Globus pallidus (tissue), 1 donor: ENCODE results near the gene STAT2.
"Not testable (repeated sequence)": the region's sequence is repeated elsewhere in the genome, so short reads cannot be mapped to it uniquely, and the experiment has no call there.

Experiments
- DNase-seq: peaks from one replicate; pipeline ENCODE4 v3.0.0-alpha.2; 2015; ENCODE audit warnings: low spot score

STAT2 gene

GRCh38 chr12:56326126-56326525 lies 33.8 kb downstream of the STAT2 start:
- no peak for DNase-seq

- DNase-seq: no peak
Measured at GRCh38 chr12:56324206-56324605, 35.7 kb downstream of the STAT2 start.

- DNase-seq: not testable (repeated sequence)
Measured at GRCh38 chr12:56321610-56322009, 38.3 kb downstream of the STAT2 start.

DNA sequence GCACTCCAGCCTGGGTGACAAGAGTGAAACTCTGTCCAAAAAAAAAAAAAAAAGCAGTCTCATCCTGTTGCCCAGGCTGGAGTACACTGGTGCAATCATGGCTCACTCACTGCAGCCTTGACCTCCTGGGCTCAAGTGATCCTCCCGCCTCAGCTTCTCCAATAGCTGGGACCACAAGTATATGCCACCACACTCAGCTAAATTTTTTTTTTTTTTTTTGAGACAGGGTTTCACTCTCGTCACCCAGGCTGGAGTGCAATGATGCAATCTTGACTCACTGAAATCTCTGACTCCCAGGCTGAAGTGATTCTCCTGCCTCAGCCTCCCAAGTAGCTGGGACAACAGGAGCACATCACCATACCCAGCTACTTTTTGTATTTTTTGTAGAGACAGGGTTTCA lies 38.9 kb downstream of the STAT2 start:
- no peak for DNase-seq

DNA sequence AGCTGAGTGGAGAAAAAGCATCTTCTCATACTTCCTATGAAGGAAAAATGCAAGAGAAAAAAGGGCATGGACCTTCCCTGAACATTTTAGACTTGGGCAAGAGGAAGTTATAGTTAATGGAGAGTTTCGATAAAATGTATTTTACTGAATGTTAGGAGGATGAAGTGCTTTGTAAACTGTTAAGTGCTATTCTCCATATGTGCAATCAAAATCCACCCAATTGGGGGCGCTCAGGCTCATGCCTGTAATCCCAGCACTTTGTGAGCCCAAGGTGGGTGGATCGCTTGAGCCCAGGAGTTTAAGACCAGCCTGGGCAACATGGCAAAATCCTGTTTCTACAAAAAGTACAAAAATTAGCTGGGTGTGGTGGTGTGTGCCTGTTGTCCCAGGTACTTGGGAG lies 42.2 kb downstream of the STAT2 start:
- DNase-seq: no peak

DNA sequence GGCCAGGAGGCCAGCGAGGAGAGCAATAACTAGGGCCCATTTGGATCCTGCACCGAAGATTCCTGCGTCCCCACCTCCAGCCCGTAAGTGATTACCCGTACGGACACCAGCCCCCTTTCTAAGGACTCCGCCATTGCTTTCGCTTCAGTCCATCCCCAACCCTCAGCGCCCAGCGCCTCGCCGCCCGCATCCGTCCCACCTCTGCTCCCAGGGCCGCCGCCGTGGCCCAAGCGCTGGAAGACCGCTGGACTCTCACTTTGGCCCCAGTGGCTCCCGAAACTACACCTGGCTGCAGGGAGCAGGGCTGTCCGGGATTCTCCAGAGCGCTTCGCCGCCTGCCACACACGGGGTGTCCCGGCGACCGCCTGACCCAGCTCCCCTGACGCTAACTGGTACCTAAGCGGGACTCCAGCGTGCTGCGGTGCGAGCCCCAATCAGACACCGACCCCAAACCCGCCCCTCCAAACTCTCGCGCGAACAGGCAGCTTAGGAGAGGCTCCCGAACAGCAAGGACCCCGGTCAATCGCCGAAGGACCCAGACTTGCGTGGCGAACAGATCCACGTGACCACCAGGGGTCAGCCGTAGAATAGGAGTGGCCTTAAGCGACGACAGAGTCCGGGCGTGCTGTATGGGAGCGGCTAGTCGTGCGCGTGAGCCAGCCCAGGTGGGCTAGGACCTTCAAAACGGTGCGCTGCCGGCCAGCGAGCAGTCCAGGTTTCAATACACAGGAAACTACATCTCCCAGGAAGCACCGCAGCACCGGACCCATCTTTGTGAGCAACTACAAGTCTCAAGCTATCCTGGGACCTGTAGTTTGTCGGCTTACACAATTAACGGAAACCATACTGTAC lies 44.1 kb downstream of the STAT2 start, which contains the start of gene CNPY2:
Gene CNPY2 (minus strand): TSS at position 367 of the 852 bp plus-strand sequence. CDS start 771 bp downstream, outside the sequence.
- peak; percentile 95 for DNase-seq

DNA sequence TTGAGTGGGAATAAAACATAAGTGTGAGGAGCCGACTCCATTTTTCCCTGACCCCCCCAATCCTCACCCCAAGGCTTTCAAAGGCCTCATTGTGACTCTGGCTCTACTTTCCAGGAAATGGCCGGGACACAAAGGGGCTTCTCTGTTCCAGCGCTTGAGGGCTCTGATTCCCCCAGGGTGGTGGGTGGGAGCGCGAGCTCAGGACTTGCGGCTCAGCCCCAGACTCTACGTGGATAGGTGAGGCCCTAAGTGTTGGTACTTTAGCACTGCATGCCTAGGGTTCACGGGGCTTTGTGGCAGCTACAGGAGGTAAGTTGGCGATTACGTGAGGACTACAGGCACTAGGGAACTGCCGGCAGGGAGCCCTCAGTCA lies 44.7 kb downstream of the STAT2 start:
- DNase-seq: peak; percentile 81

DNA sequence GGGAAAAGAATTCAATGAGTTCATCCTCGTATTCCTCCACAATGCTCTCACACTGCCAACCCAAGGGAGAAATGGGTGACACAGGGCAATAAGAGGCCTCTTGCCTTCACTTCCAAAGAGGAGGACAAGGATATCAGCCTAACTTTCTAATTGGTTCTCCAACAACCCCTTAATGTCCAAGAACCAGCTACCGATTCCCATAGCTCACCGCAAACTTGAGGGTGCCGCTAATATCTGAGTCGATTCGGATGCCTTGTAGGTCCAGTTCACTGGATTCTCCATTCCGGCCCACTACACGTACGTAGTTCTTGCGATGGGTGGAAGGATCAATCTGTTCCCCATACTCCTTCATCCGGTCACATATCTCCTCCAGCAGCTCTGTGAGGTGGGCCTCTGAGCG lies 48.9 kb downstream of the STAT2 start:
- no peak for DNase-seq

DNA sequence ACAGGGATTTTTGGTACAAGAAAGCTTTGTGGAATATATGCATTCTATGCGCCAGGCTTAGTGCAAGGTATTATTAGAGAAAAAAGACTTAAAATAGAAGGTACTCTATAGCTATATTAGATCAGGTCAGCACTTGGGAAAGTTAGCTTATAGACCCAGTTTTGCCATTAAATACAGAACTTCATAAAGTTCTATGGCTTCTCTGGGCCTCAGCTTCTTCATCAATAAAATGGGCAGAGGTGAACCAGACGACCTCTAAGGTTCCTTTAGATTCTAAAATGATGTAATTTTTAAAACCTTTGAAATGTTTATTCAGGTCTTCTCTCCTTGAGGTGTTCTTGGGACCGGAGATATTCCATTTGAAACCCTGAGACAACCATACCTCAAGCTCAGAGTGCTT lies 51.2 kb downstream of the STAT2 start:
- no peak for DNase-seq

GRCh38 chr12:56307221-56307965 lies 52.5 kb downstream of the STAT2 start:
- no peak for DNase-seq

DNA sequence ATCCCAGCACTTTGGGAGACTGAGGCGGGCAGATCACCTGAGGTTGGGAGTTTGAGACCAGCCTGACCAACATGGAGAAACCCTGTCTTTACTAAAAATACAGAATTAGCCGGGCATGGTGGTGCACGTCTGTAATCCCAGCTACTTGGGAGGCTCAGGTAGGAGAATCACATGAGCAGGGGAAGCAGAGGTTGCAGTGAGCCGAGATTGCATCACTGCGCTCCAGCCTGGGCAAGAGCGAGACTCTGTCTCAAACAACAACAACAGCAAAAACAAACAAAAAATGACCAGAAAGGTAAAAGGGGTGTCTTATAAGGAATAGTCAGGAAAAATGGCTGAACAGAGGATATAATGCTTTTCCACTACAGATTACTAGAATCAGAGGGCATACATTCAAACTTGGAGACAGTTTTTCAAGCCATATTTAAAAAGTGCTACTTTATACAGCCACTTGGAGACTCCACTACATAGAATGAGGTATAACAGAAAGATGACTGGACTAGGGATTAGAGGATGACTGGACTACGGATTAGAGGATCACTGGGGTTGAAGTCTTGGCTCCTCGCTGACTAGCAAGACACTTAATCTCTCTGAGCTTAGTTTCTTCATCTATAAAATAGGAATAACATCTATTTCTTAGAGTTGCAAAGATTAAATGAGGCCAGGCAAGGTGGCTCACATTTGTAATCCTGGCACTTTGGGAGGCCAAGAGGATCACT lies 54.9 kb downstream of the STAT2 start:
- DNase-seq: no peak

- DNase-seq: no peak
Measured at GRCh38 chr12:56304276-56304675, 55.6 kb downstream of the STAT2 start.

GRCh38 chr12:56300644-56301464 lies 59.1 kb downstream of the STAT2 start:
- no peak for DNase-seq

- DNase-seq: peak; percentile 98
Measured at GRCh38 chr12:56299853-56300643, 59.9 kb downstream of the STAT2 start, which contains the start of gene CS. TSS of gene CS (minus strand) at chr12:56300330. CDS start at chr12:56300201, 129 bp downstream.

- no peak for DNase-seq
Measured at GRCh38 chr12:56299308-56299852, 60.5 kb downstream of the STAT2 start.

DNA sequence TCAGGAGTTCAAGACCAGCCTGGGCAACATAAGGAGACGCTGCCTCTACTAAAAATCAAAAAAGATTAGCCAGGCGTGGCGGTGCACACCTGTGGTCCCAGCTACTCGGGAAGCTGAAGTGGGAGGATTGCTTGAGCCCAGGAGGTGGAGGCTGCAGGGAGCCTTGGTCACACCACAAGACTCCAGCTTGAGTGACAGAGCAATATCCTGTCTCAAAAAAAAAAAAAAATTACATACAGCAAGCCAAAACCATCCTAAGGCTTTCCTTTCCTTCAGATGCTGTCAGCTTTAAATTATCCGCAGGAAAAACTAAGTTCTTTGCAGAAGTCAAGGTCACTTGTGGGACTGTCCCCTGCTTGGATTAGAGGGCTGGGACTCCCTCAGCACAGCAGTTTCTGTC lies 61.1 kb downstream of the STAT2 start:
- no peak for DNase-seq

DNA sequence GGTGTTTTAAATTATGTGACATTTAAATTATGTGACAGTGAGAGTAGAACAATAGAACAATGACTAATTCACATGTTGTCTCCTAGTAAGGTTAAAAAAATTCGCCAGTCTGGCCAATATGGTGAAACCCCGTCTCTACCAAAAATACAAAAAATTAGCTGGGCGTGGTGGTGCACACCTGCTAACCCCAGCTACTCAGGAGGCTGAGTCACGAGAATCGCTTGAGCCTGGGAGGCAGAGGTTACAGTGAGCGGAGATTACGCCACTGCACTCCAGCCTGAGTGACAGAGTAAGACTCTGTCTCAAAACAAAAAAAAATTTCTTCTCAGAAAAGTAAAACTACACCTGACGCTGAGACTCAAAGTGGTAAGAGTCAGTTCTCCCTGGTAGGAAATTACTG lies 62.5 kb downstream of the STAT2 start:
- DNase-seq: no peak

DNA sequence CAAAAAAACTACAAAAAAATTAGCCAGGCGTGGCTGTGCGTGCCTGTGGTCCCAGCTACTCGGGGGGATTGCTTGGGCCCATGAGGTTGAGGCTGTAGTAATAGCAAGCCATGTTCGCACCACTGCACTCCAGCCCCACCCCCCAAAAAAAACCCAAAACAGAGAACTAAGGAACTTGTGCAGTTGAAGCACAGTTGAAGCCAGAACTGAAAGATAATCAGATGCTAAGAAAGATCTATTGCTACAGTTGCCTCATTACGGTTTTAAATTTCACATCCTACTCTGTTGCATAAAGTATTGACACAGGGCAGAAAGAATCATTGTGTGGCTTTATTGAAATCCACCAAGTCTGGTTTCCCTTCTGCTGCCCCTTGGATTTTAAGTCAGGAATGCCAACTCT lies 63.6 kb downstream of the STAT2 start:
- DNase-seq: no peak

GRCh38 chr12:56293795-56294194 lies 66.1 kb downstream of the STAT2 start:
- no peak for DNase-seq
